H1 (cell line): ENCODE data around the gene SLFN5. TPM values are rescaled to one million over a fixed set of nuclear protein-coding genes. Genes with fewer than 3 reads are reported as not detected.

ENCODE experiments used
- HDAC6 ChIP-seq: IDR thresholded peaks from one replicate; pipeline ENCODE4 v1.7.1; 2012; ENCODE audit warnings: low read depth, mild to moderate bottlenecking, inconsistent platforms, low read length, moderate library complexity
- JUND ChIP-seq: IDR thresholded peaks from 2 replicates; pipeline ENCODE4 v1.6.1; 2011; ENCODE audit warnings: mild to moderate bottlenecking, improper control_type of control experiment, low read length
- TAF1 ChIP-seq: IDR thresholded peaks from 2 replicates; pipeline ENCODE4 v1.6.1; 2011; ENCODE audit warnings: mild to moderate bottlenecking, low read depth, low read length
- polyA plus RNA-seq, 7 experiments: library from polyadenylated mRNA; depleted of rRNA in 3 of 7; stranded (reverse) in 5 of 7; unstranded in 2 of 7; fragments of >200 nt in 5 of 7; fragments of 200-250 nt in 2 of 7; gene quantifications; 1 replicate in 5 of 7; 2 replicates in 1 of 7; 4 replicates in 1 of 7; pipeline versions ENCODE4 v1.2.1 to v1.2.3, GENCODE V29; 2011 to 2013; ENCODE audit warnings: missing spikeins in 2 of 7, mixed read lengths in 2 of 7
- total RNA-seq: library from RNA; stranded (reverse); fragmentation: NEBNext Ultra II Directional; extraction: Animal tissue kit (Norgen Biotek cat#: 25700); gene quantifications from 2 replicates; pipeline ENCODE4 v1.2.1, GENCODE V29; 2021

The SLFN5 gene
- total and polyA plus RNA-seq, 2 of the 8 experiments (the other 6 are each of a cell fraction or from before 2014, with no cell fraction given) = 0.86 to 3.0 TPM

GRCh38 chr17:35235917-35236316 lies 7.0 kb upstream of the SLFN5 start (continued):
- no peak for TF ChIP-seq TAF1
- no peak for TF ChIP-seq JUND
- TF ChIP-seq HDAC6 = no peak
